Measurements from ENCODE around the gene MALRD1.

Gene MALRD1

GRCh38 chr10:19570120-19570519 is 521.5 kb downstream of the MALRD1 start:
- no peak for TF ChIP-seq CTCF (IDR thresholded peaks at IDR 0.05; ENCODE audit: low read depth, low read length)
- no peak for DNase-seq (ENCODE audit: extremely low read depth, low read depth)

DNA sequence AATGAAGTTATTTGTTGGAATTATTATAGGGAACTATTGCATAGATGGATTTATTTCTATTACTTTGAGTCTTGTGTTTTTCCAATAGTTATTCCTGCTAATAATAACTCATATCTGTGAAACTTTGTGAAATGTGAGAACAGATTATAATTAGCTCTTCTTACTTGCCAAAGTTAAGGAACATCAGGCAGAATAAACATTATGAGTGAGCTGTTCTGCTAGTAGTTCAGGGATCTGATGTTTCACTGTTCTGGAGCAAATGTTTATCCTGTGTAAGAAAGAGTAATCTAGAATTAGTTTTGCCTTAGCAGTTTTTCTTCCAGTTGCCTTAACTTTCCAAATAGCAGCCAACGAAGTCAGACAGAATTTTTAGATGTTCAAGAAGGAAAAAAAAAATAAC is 522.4 kb downstream of the MALRD1 start:
- TF ChIP-seq CTCF (IDR thresholded peaks at IDR 0.05; ENCODE audit: low read depth, low read length), result no peak

DNA sequence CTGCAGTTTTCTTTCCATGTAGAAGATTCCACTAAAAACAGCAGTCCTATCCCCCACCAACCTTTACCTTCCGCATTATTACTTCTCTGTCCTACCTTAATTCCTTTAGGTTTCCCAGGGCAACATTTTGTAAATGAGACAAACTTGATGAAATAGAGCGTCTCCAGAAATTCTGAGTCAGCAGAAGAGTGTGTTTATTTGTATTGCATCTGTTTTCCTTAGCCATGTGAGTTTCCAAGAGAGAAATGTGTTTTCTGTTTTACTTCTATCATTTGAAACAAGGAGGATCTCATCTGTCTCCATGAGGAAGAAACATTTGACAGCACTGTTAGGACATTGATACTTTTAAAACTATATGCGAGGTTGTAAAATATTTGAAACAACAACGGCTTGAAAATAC is 523.5 kb downstream of the MALRD1 start:
- DNase-seq (ENCODE audit: extremely low read depth, low read depth), result no peak
- no peak for TF ChIP-seq CTCF (IDR thresholded peaks at IDR 0.05; ENCODE audit: low read depth, low read length)

More for the DNA sequence above, 522.4 kb downstream of the MALRD1 start:
- no peak for DNase-seq (ENCODE audit: extremely low read depth, low read depth)

- no peak for TF ChIP-seq CTCF (IDR thresholded peaks at IDR 0.05; ENCODE audit: low read depth, low read length)
- DNase-seq (ENCODE audit: extremely low read depth, low read depth), result no peak
Observed at GRCh38 chr10:19576576-19576975, 528.0 kb downstream of the MALRD1 start.

DNA sequence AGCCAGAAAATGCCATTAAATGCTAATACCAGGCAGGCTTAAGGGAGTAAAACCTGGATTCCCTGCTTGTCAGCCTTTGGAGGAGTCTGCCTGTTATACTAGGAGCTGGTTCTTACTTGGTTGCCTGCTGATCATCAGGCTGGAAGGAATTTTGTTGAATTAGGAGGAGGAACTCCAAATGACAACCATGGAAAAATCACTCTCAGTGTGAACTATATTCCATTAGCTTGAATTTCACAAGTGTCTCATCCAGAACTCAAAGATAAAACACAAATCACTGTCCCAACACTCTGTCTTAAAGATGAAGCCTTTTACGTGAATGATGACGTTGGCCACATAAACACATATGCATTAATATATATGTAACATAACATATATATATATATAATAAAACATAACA is 528.8 kb downstream of the MALRD1 start:
- TF ChIP-seq CTCF (IDR thresholded peaks at IDR 0.05; ENCODE audit: low read depth, low read length), result no peak
- DNase-seq (ENCODE audit: extremely low read depth, low read depth), result no peak

GRCh38 chr10:19577807-19578206 is 529.2 kb downstream of the MALRD1 start:
- TF ChIP-seq CTCF (IDR thresholded peaks at IDR 0.05; ENCODE audit: low read depth, low read length), result no peak
- no peak for DNase-seq (ENCODE audit: extremely low read depth, low read depth)

GRCh38 chr10:19578571-19578970 is 530.0 kb downstream of the MALRD1 start:
- DNase-seq (ENCODE audit: extremely low read depth, low read depth), result no peak
- TF ChIP-seq CTCF (IDR thresholded peaks at IDR 0.05; ENCODE audit: low read depth, low read length), result no peak
